Limb (tissue), 2 donors: ENCODE measurements around the gene PRDM16.
"Not testable (repeated sequence)": the region's sequence is repeated elsewhere in the genome, so short reads cannot be mapped to it uniquely, and the experiment has no call there.

Experiments
- DNase-seq, 2 donors: peaks; one replicate each; pipeline ENCODE4 v3.0.0-alpha.2; 2016; ENCODE audit errors: extremely low spot score in 2 of 2

PRDM16 gene

GRCh38 chr1:3080053-3080955, 11.3 kb downstream of the PRDM16 start:
- no peak for DNase-seq

- DNase-seq = no peak
These were observed 12.2 kb downstream of the PRDM16 start for GRCh38 chr1:3081171-3081683.

- DNase-seq = no peak
These were observed 13.0 kb downstream of the PRDM16 start for GRCh38 chr1:3082051-3082450.

DNA sequence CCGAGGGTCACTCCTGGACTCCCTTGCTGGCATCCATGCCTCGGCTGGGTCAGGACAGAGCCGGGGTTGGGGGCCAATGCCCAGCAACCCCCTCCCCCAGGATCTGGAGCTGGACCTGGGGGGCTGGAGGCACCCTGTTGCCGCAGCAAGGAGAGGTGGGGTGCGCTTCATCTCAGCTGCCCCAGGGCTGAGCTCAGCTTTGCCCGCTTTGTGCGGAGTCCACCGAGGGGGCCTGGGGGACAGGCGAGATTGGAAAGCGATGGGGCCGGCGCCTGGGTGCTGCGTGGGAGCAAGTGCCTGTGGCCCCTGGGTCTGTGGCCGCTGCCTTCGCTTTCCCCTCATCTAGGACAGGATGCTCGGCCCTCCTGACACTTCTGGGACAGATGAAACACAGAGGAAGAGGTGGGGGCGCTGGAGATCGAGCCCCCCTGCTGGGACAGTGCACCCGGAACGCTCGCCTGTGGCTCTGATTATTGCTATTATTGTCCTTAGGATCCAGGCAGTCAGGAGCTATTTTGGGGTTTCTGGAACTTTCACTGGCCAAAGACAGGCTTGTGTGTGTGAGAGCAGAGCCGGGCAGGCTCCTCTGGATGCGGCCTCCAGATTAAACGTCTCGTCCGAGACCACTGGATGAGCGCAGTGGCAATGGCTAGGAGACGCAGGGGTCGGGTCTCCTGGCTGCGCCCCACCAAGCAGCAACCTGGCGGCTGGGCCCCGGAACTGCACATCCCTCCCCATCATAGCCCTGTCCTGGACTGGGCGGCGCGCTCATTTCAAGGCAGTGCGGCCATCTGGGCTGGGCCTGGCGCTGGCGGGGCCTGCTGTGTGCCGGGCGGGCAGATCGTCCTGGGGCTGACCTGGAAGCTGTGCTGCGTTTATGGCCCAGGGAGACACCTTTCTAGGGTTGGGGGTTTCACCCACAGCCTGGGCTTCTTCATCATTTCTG, 13.8 kb downstream of the PRDM16 start:
- DNase-seq = no peak

GRCh38 chr1:3084154-3084553, 15.2 kb downstream of the PRDM16 start:
- DNase-seq = no peak

GRCh38 chr1:3084726-3085125, 15.7 kb downstream of the PRDM16 start:
- DNase-seq = no peak

GRCh38 chr1:3085721-3086120, 16.7 kb downstream of the PRDM16 start:
- DNase-seq = no peak

- DNase-seq = no peak
These were observed 17.4 kb downstream of the PRDM16 start for GRCh38 chr1:3086272-3086974.

DNA sequence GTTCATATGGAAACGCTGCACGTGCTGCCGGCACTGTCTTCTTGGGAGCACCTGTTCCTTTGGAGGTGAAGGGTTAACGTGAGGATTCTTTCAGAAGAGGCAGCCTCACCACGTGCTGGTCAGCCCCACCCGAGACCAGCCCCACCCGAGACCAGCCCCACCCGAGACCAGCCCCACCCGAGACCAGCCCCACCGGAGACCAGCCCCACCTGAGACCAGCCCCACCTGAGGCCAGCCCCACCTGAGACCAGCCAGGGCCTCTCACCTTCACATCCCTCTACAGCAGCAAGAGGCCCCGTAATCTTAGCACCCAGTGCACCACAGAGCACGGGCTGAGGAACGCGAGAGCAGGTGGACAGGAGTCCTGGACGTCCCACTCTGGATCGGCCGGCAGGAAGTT, 18.0 kb downstream of the PRDM16 start:
- no peak for DNase-seq

DNA sequence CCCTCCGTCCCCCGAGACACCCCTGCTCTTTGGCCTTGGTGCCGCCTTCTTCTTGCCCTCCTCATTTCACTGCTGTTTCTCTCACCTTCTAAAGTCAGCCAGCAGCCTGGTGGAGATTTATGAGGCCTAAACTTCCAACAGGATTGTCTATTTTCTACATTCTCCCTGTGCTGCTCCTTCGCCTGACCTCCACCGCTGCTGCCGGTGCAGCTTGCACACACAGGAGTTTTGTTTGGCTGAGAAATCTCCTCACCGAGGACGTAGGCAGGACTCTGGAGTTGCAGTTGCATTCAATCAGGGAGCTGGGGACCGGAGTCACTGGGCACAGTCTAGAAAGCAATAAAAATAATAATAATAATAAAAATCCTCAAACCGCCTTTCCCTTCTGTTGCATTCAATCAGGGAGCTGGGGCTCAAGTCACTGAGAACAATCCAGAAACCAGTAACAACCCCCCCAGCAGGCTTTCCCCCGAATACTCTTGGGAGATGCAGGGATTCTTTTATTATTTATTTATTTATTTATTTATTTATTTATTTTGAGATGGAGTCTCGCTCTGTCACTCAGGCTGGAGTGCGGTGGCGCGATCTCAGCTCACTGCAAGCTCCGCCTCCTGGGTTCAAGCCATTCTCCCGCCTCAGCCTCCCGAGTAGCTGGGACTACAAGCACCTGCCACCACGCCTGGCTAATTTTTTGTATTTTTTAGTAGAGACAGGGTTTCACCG, 19.1 kb downstream of the PRDM16 start:
- DNase-seq = not testable (repeated sequence)

GRCh38 chr1:3089490-3089889, 20.5 kb downstream of the PRDM16 start:
- DNase-seq = no peak

- no peak for DNase-seq
These were observed 22.3 kb downstream of the PRDM16 start for GRCh38 chr1:3091334-3091733.

DNA sequence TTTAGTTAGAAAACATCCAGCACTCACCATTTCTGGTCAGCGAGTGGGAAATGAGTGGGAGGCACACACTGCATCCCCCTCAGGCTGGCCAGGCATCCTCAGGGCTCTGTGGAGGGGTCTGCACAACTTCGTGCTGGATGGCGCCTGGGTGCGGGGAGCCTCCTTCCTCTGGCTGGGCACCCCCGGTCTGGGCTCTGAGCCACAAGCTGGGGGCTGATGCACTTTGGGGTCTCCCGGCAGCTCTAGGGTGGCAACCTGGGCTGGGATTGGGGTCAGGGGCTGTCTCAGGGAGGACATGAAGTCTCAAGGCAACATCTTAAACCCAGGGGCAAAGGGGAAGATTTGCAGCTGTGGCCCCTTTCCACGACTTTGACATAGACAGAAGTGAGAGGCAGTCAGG, 23.5 kb downstream of the PRDM16 start:
- no peak for DNase-seq

DNA sequence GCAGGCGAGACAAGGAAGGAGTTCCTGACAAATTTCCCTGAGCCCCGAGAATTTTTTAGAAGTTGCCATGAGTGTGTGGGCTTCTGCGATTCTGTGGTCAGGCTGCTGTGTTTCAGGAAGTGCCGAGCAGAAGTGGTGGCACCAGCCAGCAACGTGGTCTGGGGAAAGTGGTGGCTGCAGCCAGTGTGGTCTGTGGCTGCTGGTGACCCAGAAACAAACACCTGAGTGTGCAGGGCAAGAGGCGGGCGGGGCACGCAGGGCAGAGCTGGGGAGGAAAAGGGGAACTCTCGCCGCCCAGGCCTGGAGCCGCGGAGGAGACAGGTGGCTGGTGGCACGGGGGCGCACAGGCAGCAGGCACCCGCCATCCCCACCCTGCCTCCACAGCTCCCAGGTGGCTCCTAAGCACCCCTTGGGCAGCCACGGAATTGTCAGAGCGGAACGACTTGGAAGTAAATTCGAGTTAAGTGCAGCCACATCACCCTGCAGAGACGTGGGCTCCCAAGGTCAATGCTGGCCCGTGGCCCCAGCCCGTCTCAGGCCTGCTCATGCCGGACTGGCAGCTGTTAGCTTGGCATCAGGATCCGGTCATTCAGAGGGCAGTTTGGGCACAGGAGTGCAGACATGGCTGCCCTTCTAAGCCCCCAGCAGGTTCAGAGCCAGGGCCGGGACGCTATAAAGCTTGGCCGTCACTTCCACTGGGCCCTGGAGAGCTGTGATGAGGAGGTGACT, 25.1 kb downstream of the PRDM16 start:
- DNase-seq = no peak

- no peak for DNase-seq
These were observed 26.1 kb downstream of the PRDM16 start for GRCh38 chr1:3094863-3095780.

- no peak for DNase-seq
These were observed 27.3 kb downstream of the PRDM16 start for GRCh38 chr1:3096345-3096744.

DNA sequence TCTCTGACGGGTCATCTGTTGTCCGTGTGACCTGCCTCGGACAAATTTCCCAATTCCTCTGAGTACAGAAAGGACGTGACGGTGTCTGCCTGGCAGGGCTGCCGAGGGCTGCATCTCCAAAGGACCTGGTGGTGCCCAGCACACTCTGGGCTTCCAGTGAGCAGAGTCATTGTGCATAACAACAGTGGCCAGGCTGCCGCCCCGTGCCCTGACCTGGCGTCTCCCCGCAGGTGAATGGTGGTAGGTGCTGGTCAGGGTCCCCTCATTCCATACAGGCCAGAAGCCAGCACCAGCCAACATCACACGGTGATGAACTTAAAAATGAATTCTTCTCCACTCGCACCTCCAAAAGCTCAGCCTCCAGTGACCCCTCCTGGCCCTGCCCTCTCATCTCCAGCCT, 28.2 kb downstream of the PRDM16 start:
- no peak for DNase-seq

- no peak for DNase-seq
These were observed 28.9 kb downstream of the PRDM16 start for GRCh38 chr1:3097861-3098260.

- no peak for DNase-seq
These were observed 30.9 kb downstream of the PRDM16 start for GRCh38 chr1:3099861-3100260.
